NCI-H146 (cell line): Measurements from ENCODE around the gene PHACTR1.

ENCODE experiments used
- DNase-seq: peaks from one replicate; lab custom pipeline; 2025; lab: John Stamatoyannopoulos, UW

The PHACTR1 gene

DNA sequence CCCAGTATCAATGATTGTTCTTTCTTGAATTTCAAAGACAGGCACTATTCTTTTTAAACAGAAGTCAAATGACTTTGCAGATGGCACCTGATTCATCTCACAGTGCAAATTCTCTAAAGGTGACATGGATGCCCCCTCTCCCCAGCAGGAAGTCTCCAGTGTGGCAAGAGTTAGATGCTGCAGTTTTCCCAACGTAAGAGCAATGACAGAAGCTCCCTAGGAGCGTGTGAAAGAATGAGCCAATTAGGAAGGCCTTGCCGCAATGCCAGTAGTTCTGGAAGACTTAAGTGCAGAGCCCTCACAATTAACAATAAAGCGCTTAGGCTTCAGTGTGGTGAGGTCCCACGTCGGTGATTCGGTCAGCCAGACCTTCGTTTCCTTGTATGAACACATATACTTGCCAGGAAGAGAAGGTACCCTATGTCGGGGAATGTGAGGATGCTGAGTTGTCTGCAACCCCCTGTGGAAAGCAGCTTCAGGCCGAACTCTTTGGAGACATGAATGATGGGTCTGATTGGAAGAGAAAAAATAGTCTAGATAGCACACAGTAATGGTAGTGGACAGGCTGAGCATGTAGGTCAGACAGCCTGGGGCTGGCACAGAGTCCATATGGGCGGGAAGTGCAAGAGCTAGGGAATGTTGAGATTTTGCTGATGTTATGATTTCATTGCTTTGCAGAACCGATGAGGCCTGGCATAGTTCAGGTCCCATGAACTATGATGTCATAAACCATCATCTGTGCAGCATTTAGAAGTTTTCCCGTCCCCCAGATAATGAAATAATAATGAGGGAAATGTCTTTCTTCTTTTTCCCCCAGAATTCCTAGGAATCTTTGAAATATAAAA is 132.6 kb downstream of the PHACTR1 start:
- no peak for DNase-seq

DNA sequence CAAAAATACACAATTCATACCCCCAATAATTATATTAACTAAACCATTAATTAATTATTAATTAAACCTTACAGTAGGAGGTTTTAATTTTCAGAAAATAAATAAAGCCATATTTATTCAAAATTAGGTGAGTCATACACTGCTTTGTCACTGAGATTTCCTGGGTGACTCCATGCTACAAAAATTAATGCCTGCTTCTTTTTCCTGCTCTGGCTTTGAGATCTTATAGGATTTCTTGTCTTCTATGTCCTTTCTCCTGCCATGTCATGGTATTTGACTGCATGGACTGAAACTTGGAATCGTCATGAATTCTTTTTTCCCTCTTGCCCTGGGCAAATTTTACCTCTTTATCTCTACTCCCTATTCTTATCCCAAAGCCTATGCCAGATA is 133.2 kb downstream of the PHACTR1 start:
- DNase-seq = no peak

DNA sequence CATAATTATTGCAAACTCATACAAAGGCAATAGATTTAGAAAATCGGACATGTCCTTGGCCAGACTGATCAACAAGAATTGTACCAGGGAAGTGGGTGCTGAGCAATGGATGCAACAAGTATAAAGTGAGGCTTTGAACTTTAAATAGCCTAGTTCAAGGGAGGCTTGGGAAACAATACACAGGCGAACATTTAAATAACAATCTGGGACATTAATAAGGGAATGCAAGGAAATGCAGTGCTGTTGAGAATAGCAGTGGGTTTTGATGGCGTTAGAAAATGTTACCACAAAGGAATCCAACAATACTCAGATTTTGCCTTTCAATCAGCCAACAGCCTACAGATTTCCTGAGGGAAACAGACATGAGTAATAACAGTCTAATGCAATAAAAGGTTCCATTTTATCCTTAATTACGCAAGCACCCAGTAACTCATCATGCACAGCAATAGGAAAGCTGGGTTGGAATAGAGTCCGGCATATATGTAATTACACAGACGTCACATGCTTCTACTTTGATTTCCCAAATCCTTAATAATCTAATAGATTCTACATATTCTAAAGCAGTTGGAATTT is 134.6 kb downstream of the PHACTR1 start:
- no peak for DNase-seq

DNA sequence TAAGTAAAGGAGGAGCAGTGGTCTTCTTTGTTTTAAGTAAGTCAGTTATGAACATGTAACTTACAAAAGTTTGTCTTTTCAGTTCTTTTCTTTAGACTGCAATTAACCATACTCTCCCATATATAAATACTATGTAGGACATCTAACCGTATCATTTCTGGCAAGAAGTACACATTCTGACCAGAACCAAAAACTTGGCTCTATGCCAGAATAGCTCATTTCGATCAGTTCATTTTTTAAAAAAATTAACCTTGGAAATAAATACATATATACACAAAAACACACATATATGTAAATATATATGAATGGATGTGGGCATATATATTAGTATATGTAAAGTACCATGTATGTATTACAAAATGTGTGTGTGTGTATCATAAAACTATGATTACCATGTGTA is 145.0 kb downstream of the PHACTR1 start:
- no peak for DNase-seq

DNA sequence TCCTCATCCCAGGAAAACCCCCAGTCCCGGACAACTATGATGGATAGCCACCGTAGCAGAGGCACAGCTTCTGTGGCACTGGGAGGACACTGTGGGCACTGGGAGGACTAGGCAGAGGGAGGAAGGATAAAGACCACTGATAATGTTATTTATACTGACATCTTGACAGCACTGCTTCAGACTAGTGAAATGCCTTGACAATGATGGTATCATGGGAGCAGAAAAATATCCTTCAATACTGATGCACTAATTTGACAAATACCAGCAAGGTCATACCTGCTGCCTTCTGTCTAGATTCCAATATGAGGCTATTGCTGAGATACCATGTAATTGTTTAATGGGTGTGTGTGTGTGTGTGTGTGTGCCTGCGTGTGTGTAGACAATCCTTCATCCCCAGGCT is 148.6 kb downstream of the PHACTR1 start:
- no peak for DNase-seq

DNA sequence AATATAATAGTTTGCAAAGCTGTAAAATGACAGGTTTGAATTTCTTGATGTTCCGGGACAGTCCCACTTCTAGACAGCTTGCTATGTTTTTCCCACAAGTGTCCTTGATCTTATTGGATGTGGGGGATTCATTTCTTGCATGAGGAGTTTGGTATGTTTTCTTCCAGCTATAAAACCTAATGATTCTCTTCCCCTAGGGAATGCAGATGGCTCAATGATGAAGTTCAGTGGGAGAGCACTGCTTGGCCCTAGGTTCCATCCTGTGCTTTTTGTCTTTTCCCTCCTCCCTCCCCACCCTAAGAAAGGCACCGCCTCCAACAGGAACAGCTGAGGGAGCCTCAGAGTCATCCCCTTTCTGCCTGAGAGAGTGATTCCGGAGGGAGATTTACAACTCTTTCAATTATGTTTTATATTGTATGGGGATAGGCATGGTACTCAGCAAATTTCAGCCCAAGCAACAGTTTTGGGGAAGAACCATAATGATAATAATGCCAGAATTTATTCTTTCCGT is 149.2 kb downstream of the PHACTR1 start:
- no peak for DNase-seq

DNA sequence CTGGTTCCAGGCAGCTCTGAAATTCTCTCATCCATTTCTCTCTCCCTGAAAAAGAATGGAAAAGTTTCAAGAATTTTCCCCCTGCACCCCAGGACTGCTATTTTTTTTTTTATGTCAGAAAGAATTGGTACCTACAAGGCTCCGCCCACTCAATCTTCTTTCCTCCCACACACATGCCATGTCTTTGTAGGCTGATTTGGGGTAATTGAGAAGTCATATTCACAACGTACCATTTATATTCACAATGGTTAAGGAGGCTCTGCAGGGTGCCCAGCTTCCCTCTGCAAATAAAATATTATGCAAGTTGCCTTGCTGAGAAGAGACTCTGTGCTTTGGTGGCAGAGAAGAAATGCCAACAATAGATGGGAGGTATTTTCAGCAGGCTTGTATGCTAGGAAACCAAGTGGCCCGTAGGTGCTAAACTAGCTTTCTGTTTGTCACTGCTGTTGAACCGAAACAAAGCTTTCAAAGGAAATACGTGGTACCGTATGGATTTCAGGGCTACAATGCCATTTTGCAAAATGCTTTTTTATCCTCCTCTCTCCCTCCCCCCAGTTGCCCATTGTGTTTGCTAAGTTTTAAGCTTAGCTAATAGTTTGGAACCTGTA is 150.0 kb downstream of the PHACTR1 start:
- DNase-seq = peak; percentile 8

DNA sequence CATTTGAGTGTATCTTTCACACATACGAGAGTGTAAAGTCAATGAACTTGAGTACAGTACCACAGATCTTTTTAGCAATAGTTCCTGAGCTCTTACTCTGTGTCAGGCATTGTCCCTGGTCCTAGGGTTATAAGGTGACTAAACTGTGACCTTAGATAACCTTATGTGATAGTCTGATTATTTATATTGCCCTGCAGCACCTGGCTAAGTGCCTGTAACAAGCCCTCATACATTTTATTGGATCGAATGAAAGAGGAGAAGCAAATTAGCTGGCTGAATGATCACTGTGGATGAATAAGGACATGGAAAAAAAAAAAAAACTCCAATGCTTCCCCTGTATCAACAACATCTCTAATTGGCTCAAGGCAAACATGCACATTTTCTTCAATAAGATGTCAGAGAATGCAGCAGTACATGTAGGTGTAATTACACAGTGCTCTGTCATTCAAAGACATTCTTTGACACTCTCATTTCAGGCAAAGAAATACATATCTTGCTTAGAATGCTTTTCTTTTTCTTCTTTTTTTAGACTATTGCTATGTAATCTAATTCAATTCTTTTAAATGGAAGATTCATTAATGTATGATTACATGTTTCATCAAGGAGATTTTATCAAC is 153.4 kb downstream of the PHACTR1 start:
- peak; percentile 66 for DNase-seq

DNA sequence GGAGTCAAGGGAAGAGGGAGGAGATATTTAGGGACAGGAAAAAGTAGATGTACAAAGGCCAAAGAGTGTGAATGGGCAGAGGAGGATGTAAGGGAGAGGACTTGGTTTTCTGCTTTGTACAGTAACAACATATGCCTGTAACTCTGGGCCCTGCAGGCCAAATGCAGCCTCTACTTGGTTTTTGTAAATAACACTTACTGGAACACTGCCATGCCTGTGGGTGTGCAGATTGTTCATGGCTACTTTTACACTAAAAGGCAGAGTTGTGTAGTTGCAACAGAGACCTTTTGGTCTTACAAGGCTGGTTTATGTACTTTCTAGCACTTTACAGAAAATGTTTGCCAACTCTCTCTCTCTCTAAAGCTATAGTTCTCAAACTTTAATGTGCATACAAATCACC is 157.1 kb downstream of the PHACTR1 start:
- no peak for DNase-seq

DNA sequence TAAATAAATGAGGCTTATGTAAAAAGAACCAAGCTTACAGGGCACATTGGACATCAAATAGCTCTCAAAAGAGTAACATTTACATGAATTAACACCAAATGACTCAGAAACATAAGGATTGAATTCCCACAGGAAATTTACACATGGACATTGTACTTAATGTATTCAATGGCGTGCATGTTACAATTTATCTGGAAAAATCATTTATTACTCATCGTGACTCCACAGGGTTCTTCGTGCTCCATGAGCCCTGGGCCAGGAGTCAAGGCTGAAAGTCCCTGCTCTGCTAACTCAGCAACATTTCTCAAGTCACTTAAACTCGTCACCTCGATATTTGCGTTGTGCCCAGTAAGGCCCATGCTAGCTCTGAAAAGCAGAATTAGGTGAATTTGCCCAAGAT is 158.5 kb downstream of the PHACTR1 start:
- DNase-seq = no peak

DNA sequence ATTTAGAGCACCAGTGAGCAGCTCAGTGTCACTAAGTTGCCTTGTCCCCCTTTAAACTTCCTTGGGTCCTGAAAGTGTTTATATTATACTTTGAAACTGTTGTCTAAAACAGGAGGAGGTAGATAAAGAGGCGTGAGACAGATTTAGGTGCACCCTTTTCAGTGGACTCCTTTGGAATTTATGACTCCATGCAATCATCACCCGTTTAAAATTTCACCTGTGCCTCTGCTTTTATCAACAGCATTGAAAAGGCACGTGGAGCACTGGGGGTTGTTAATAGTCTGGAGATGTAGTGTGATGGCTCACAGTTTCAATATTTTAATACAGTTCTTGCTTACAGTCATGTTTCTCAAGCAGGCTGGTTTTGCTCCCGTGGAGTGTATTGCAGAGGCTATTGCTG is 162.2 kb downstream of the PHACTR1 start:
- DNase-seq = no peak

DNA sequence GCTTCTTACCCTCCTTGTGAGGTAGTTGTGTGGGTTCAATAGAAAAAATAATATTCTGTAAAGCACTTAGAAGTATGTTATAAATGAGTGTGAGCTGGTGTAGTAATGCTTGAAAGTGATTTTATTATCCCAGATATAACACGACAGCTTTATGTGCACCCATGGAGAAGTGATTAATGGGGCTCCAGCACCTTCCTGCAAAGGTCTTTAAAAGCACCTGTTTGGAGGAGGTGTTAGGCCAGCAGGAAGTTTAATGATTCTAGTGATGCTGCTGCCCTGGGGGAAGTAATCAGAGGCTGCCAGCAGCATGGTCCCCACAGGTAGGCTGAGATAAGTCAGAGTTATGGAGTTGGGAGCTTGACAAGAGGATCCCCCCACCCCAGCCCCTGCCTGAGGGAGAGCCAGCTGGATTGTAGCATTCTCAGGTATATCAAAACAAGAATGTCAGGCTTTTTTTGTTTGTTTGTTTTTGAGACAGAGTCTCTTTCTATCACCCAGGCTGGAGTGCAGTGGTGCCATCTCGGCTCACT is 166.3 kb downstream of the PHACTR1 start:
- DNase-seq = peak; percentile 61

DNA sequence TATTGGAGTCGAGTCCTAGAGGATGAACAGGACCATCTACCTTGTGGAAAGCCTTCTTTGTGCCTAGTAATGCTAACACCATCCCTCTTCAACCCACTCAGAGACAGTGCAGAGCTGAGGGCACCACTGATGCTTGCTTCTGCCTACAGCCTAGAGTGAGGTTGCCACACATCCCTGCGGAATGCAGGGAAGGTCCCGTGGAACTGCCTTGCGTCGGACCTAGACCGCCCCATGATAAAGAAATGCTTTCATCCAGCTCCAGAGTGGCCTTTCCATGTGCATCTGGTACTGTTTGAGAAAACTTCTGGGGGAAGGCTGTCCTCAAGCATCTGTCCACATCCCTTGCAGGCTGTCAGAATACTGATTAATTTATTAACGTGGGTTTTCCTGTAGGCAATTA is 168.4 kb downstream of the PHACTR1 start:
- DNase-seq = no peak

DNA sequence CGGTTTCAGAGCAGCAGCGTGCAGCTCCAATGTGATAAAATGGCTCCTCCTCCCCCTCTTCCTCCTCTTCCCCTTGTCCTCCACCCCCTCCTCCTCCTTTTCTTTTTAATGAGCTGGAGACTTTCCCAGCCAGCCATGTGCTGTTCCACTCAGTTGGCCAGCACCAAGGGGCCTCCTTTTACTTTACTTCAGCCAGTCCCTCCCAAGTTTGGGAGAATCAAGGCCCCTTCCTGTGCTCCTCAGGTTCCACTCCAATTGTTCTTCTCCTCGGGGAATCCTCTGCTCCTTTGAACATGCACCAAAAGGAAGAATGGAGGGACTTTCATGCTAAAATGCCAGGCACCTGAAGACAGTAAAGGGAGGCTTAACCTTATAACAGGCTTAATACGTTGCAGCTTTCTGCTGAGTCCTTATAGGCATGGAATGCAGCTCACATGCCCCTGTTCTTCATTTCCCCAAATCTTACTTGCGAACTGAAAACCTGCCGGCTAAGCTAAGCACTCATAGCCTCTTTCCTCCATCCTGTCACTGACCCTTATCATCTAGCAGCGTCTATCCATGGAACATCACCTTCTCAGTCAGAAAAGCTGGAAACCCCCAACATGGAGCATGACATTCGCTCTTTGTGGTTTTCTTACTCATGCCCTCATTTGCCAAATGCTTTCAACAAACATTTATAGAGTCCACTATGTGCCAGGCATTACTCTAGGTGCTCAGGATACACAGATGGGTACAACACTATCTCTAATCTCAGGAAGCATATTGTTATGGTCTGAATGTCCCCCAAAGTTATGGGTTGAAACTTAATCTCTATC is 170.6 kb downstream of the PHACTR1 start:
- DNase-seq = no peak

DNA sequence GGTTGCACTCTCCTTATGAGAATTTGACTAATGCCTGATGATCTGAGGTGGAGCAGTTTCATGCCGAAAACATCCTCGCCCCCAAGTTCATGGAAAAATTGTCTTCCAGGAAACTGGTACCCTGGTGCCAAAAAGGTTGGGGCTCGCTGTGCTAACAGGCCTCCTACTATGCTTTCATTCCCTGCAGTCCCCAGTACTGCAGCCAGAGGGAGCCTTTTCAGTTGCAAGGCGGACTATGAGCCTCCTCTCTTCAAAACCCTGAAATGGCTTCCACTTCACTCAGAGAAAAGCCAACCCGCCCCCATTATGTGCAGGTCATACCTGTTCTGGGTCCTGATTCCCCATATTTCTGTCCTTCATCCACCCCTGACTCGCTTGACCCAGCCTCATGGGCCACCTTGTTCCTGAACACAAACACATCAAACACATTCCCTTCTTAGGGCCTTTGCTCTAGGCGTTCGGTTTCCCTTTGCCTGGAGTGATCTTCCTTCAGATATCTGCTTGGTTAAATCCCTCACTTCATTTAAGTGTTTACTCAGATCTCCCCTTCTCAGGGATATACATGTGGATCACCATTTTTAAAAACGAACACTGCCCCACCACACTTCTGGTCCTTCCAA is 173.7 kb downstream of the PHACTR1 start:
- peak; percentile 4 for DNase-seq

DNA sequence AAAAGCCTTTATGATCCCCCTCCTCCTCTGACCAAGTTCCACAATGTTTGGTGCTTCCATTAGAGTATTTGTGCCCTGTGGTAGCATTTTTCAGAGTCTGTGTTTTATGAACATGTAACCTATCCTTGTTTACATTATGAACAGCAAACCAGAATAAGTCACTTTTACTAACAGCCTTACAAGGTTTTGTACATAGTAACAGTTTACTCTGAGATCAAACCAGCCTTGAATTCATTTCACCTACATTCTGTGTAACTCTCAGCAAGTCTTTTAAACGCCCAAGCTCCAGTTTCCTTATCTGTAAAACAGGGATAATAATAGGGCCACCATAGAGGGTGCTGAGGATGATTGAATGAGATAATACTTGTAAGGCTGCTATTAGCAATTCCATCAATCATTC is 175.0 kb downstream of the PHACTR1 start:
- DNase-seq = no peak

DNA sequence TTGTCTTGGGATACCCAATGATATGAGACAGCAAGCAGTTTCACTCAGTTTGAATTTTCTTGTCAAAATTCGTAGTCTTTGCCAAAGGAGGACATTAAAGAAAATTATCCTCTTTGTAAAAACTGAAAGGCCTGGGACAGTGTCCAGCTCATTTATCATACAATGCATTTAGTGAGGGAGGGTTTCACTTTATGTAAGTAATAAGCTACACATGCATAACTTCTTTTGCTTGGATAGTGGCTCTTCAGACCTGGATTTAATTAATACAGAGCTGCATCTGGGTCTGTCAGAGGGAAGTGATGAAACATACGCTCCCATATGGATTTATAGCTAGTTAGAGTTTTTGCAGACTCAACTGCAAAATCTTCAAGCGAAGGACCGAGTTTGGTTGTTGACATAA is 175.6 kb downstream of the PHACTR1 start:
- DNase-seq = no peak

DNA sequence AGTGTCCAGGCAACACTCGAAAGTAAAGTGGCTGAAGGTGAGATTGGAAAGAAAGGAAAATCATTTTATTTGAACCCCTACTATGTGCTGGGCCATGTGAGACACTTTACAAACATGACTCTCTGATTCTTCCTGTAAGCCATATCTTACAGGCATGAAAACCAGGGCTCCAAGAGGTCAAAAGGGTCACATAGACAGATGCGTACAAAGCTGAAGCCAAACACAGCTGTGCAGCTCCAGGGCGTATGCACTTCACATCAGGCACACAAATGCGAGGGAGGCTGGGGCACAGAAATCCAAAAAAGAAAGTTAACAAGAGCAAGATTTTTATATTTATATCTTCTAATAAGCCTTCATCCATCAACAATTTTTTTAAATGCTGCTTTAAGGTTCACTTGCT is 176.5 kb downstream of the PHACTR1 start:
- no peak for DNase-seq

DNA sequence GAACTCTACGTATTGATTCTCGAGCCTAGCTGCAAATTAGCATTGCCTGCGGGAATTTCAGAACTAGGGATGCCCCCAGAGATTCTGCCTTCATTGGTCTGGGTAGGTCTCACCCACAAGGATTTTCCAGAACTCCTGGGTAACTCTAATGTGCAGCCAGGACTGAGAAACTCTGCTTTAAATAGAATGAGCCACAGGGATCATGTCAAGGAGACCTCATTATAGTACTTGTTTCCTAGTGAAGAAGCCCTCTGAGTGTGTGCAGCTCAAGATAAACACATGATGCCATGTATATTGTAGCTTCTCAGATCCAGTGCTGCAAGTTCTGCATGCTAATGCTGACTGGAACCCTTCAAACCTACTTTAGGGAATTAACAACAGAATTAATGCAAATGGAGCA is 179.2 kb downstream of the PHACTR1 start:
- no peak for DNase-seq

DNA sequence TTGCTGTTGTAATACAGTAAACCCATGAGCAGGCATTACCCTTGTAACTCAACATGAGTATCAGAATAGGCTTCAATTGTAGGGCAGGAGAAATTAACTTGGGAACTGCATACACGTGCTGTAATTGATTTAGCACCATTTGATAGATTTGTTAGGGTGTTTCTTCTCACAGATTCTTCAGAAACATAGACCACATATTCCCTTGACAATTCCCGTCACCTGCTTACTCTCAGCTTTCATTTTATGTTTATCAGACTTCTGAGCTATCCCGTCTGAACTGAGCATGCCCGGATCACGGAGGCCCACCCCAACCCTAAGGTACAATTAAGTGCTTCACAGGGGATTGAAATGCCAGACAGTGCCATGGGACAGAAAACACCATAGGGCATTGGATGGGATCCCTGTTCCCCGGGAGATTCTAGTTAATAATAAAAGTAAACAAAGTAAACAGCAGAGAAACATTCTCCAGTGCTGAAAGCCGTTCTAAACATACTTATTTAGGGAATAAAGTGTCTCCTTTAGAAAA is 179.7 kb downstream of the PHACTR1 start:
- no peak for DNase-seq

DNA sequence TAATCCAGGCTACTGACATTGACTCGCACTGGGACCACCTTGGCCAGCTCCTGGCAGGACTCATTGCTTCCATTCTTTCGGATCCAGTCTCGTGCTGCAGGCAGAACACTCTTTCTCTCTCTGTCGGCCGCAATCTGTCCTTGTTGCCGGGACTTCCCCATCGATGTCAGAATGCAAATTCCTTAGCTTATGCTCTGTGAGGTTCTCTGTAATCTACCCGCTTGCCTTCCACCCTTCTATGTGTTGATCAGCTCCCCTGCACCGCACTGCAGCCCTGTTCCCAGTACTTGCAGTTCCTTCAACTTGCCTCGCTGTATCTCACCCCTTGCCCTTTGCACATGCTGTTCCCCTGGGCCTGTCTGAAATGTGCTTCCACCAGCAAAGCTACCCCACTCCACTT is 182.0 kb downstream of the PHACTR1 start:
- DNase-seq = no peak
